Measurements from ENCODE around the gene DCP1A.

DNA sequence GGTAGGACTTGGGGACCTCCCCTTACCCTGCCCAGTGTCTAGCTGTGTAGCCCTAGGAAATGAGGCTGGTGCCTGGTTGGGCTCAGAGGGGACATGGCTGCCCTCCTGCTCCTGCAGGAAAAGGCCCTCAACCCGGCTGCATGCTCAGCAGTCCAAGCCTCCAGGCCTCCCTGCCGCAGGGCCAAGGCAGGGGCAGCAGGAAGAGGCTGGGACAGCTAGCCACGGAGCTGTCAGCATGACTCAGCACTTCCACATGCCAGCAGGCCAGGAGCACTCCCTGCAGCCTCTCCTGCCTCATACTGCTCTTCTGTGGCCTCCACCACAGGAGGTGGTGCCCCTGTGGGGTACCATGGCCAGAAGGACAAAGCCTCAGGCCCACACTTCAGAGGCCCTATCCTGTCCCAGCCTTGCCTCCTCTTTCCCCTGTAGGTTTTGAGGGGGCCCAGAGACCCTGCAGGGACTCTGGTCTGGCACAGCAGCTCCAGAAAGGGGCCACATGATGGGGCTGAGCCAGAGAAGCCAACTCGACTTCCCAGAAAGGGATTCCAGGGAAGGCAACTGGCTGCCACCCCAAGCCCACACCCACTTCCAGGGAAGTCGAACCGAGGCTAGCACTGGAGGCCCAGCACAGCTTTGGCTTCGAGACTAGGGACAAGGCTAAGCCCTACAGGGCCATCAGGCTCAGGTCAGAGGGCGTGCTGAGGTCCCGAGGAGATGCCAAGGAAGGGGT is 111.1 kb downstream of the DCP1A start:
- TF ChIP-seq CTCF (IDR thresholded peaks at IDR 0.05; ENCODE audit: low read depth, low read length), result no peak
- no peak for TF ChIP-seq POLR2A (IDR thresholded peaks at IDR 0.05; ENCODE audit: extremely low read depth, insufficient read length)
- peak; percentile 32; the same call in 1 of the 2 replicates for TF ChIP-seq MYC (IDR thresholded peaks at IDR 0.05; ENCODE audit: low read depth, low read length)
